ENCODE results near the gene CELSR1. TPM values are rescaled to one million over a fixed set of nuclear protein-coding genes. Genes with fewer than 3 reads are reported as not detected.
A peak's percentile ranks its signal among the peaks of the same experiment; 100 is the strongest.

CELSR1 gene
- total RNA-seq, 1 experiment from 2014 or later: 37.6 TPM

- intact Hi-C loops (cut with micrococcal nuclease; ENCODE audit: unreplicated experiment): no loop called here
- Histone ChIP-seq H3K9me3 (ENCODE audit: insufficient read depth, low read depth) (peaks cover 5% of the 10 kb centered on the region; the same call in 1 of the 2 replicates), H3K27me3 (ENCODE audit: insufficient read depth, low read depth) (no peaks in the 10 kb centered on the region), H4K20me1 (ENCODE audit: insufficient read depth) (peaks cover 30% of the 10 kb centered on the region), H3K27ac (peak overlapping the region; percentile 85), H3K79me2 (ENCODE audit: low read depth) (peaks cover 36% of the 10 kb centered on the region), H3K36me3 (ENCODE audit: low read depth) (no peaks in the 10 kb centered on the region), H3K4me3 (peak overlapping the region; percentile 66), H3K9me2 (ENCODE audit: insufficient read depth) (no peaks in the 10 kb centered on the region), H3K4me1 (replicated peaks; ENCODE audit: insufficient read depth) (peaks cover 45% of the 10 kb centered on the region), H3K4me2 (peak overlapping the region; percentile 95), H2AFZ (peak overlapping the region; percentile 66), H3F3A (ENCODE audit: insufficient read depth, low read depth) (peaks cover 25% of the 10 kb centered on the region)
- ChIA-PET CTCF (no interaction called here), POLR2A (ENCODE audit: unreplicated experiment) (interaction anchor here (0.6 to 0.7 kb wide), 2 partner anchors 74 to 128 kb away, joined by 3 to 10 read pairs; no protein-coding TSS in a partner anchor)
- BruUV-seq (replicated peaks): no TSS peak
- DNase-seq: peak; percentile 35 to 52
- TF ChIP-seq CTCF (conservative IDR thresholded peaks at IDR 0.05) (no peak), EZH2 (IDR thresholded peaks at IDR 0.05; ENCODE audit: low read depth) (no peak)
Measured at GRCh38 chr22:46575911-46576555, 38.6 kb upstream of the CELSR1 start.

GRCh38 chr22:46574993-46575910 lies 37.8 kb upstream of the CELSR1 start:
- Histone ChIP-seq H3K4me1 (replicated peaks; ENCODE audit: insufficient read depth) (peaks cover 45% of the 10 kb centered on the region), H3F3A (ENCODE audit: insufficient read depth, low read depth) (peaks cover 25% of the 10 kb centered on the region), H3K9me2 (ENCODE audit: insufficient read depth) (no peaks in the 10 kb centered on the region), H2AFZ (peak overlapping the region; percentile 42; the same call in 1 of the 2 replicates), H3K4me2 (peak overlapping the region; percentile 95), H4K20me1 (ENCODE audit: insufficient read depth) (peaks cover 24% of the 10 kb centered on the region), H3K9me3 (ENCODE audit: insufficient read depth, low read depth) (peaks cover 5% of the 10 kb centered on the region; the same call in 1 of the 2 replicates), H3K36me3 (ENCODE audit: low read depth) (no peaks in the 10 kb centered on the region), H3K79me2 (ENCODE audit: low read depth) (peaks cover 28% of the 10 kb centered on the region), H3K27ac (peak overlapping the region; percentile 85), H3K4me3 (peak overlapping the region; percentile 66), H3K27me3 (ENCODE audit: insufficient read depth, low read depth) (no peaks in the 10 kb centered on the region)
- no peak for TF ChIP-seq EZH2 (IDR thresholded peaks at IDR 0.05; ENCODE audit: low read depth)
- peak; percentile 82 to 96 for DNase-seq
- no TSS peak for BruUV-seq (replicated peaks)
- ChIA-PET POLR2A (ENCODE audit: unreplicated experiment) (interaction anchor here (0.6 to 0.7 kb wide), 3 partner anchors 73 to 289 kb away, joined by 3 to 10 read pairs (median 9); no protein-coding TSS in a partner anchor), CTCF (interaction anchor here (1.0 kb wide), 1 partner anchor 12 kb away, joined by 9 read pairs; no protein-coding TSS in a partner anchor)
- intact Hi-C loops (cut with micrococcal nuclease; ENCODE audit: unreplicated experiment): no loop called here

- no TSS peak for BruUV-seq (replicated peaks)
- H3K4me1 ChIP-seq (replicated peaks; ENCODE audit: insufficient read depth): peaks cover 45% of the 10 kb centered on the region
- no peak for DNase-seq
- CTCF ChIA-PET: interaction anchor here (1.0 kb wide), 1 partner anchor 11 kb away, joined by 9 read pairs; no protein-coding TSS in a partner anchor
- peak overlapping the region; percentile 85 for H3K27ac ChIP-seq
- H3K36me3 ChIP-seq (ENCODE audit: low read depth): no peaks in the 10 kb centered on the region
- H3K4me3 ChIP-seq: no peak overlapping the region; the same call in 1 of the 2 replicates
- H3K9me3 ChIP-seq (ENCODE audit: insufficient read depth, low read depth): peaks cover 5% of the 10 kb centered on the region; the same call in 1 of the 2 replicates
- peak overlapping the region; percentile 95 for H3K4me2 ChIP-seq
- no peak overlapping the region for H2AFZ ChIP-seq
- no peaks in the 10 kb centered on the region for H3K27me3 ChIP-seq (ENCODE audit: insufficient read depth, low read depth)
- peaks cover 20% of the 10 kb centered on the region for H3K79me2 ChIP-seq (ENCODE audit: low read depth)
- TF ChIP-seq CTCF (conservative IDR thresholded peaks at IDR 0.05): no peak
- no peak for TF ChIP-seq EZH2 (IDR thresholded peaks at IDR 0.05; ENCODE audit: low read depth)
- peaks cover 16% of the 10 kb centered on the region for H4K20me1 ChIP-seq (ENCODE audit: insufficient read depth)
- H3K9me2 ChIP-seq (ENCODE audit: insufficient read depth): no peaks in the 10 kb centered on the region
- intact Hi-C loops (cut with micrococcal nuclease; ENCODE audit: unreplicated experiment): no loop called here
- POLR2A ChIA-PET (ENCODE audit: unreplicated experiment): interaction anchor here (0.7 kb wide), 1 partner anchor 290 kb away, joined by 9 read pairs; no protein-coding TSS in a partner anchor
- peaks cover 25% of the 10 kb centered on the region for H3F3A ChIP-seq (ENCODE audit: insufficient read depth, low read depth)
Measured at GRCh38 chr22:46574438-46574992, 37.1 kb upstream of the CELSR1 start.
